22Rv1 (cell line): Measurements from ENCODE around the gene EFNA4.

ENCODE experiments used
- ZFX ChIP-seq: fragments of 450-650 bp; IDR thresholded peaks from 2 replicates; pipeline ENCODE4 v1.6.1; 2017; ENCODE audit warnings: antibody characterized with exemption, borderline replicate concordance
- TF ChIP-seq, protein P1 (sequence below): fragments of 450-650 bp; IDR thresholded peaks from 2 replicates; pipeline ENCODE4 v1.5.1; 2017; ENCODE audit warnings: mild to moderate bottlenecking

- TF ChIP-seq, protein P1, sequence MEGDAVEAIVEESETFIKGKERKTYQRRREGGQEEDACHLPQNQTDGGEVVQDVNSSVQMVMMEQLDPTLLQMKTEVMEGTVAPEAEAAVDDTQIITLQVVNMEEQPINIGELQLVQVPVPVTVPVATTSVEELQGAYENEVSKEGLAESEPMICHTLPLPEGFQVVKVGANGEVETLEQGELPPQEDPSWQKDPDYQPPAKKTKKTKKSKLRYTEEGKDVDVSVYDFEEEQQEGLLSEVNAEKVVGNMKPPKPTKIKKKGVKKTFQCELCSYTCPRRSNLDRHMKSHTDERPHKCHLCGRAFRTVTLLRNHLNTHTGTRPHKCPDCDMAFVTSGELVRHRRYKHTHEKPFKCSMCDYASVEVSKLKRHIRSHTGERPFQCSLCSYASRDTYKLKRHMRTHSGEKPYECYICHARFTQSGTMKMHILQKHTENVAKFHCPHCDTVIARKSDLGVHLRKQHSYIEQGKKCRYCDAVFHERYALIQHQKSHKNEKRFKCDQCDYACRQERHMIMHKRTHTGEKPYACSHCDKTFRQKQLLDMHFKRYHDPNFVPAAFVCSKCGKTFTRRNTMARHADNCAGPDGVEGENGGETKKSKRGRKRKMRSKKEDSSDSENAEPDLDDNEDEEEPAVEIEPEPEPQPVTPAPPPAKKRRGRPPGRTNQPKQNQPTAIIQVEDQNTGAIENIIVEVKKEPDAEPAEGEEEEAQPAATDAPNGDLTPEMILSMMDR: no peak
- no peak for TF ChIP-seq ZFX
Measured at GRCh38 chr1:155052439-155053395, 10.8 kb upstream of the EFNA4 start.
